Measurements from ENCODE around the gene SYCP1. TPM values are rescaled to one million over a fixed set of nuclear protein-coding genes. Genes with fewer than 3 reads are reported as not detected.

The SYCP1 gene
- total RNA-seq, 2 donors from 2014 or later: not detected

Other genes with a start within 250 kb of the SYCP1 start
- gene DENND2C, start 184.8 kb upstream of the SYCP1 start, total RNA-seq: 1 to 10 TPM; 2.3 to 3.0 TPM
- gene AMPD1, start 159.3 kb upstream of the SYCP1 start, total RNA-seq: not detected
- 10 to 100 TPM; 13.8 to 17.4 TPM for gene NRAS, start 138.1 kb upstream of the SYCP1 start, total RNA-seq
- 100 to 1,000 TPM; 138 to 221 TPM for gene CSDE1, start 96.9 kb upstream of the SYCP1 start, total RNA-seq
- 10 to 100 TPM; 15.5 to 18.9 TPM for gene SIKE1, start 74.2 kb upstream of the SYCP1 start, total RNA-seq
- not detected for gene TSHB, start 175.0 kb downstream of the SYCP1 start, total RNA-seq
- 1 to 10 TPM; 2.6 to 4.0 TPM for gene TSPAN2, start 234.6 kb downstream of the SYCP1 start, total RNA-seq

All from body of pancreas (tissue), 2 donors.